Parathyroid adenoma (tissue), 2 donors: Measurements from ENCODE around the gene DISC1.

Experiments
- H2AFZ ChIP-seq: fragments of 300-600 bp; sonication (generic); one replicate; pipeline ENCODE4 v1.7.0; 2017; ENCODE audit warnings: antibody characterized with exemption, mild to moderate bottlenecking
- H3K27ac ChIP-seq: fragments of 300-600 bp; sonication (generic); one replicate; pipeline ENCODE4 v1.7.0; 2017
- H3K27me3 ChIP-seq: fragments of 300-600 bp; sonication (generic); one replicate; pipeline ENCODE4 v1.7.0; 2017; ENCODE audit warnings: low read length; ENCODE audit not compliant: control insufficient read depth, insufficient read depth
- H3K36me3 ChIP-seq: fragments of 300-600 bp; sonication (generic); one replicate; pipeline ENCODE4 v1.7.0; 2017; ENCODE audit warnings: low read length; ENCODE audit not compliant: control insufficient read depth, insufficient read depth
- H3K4me1 ChIP-seq: fragments of 300-600 bp; sonication (generic); one replicate; pipeline ENCODE4 v1.7.0; 2017; ENCODE audit warnings: control low read depth
- H3K4me2 ChIP-seq: fragments of 300-600 bp; sonication (generic); one replicate; pipeline ENCODE4 v1.7.0; 2017; ENCODE audit warnings: low read length
- H3K4me3 ChIP-seq: fragments of 300-600 bp; sonication (generic); one replicate; pipeline ENCODE4 v1.7.0; 2017; ENCODE audit warnings: low read depth, low read length
- H3K79me2 ChIP-seq: fragments of 300-600 bp; sonication (generic); one replicate; pipeline ENCODE4 v1.7.0; 2017; ENCODE audit warnings: control low read depth
- H3K9ac ChIP-seq: fragments of 300-600 bp; sonication (generic); one replicate; pipeline ENCODE4 v1.7.0; 2017; ENCODE audit warnings: mild to moderate bottlenecking
- H3K9me3 ChIP-seq: fragments of 300-600 bp; sonication (generic); one replicate; pipeline ENCODE4 v1.7.0; 2017; ENCODE audit warnings: low read length; ENCODE audit not compliant: control insufficient read depth
- CTCF ChIP-seq: fragments of 300-600 bp; sonication (generic); IDR thresholded peaks from one replicate; pipeline ENCODE4 v1.7.0; 2017; ENCODE audit warnings: antibody characterized with exemption, mild to moderate bottlenecking
- donor health status: primary hyperparathyroidism.

The DISC1 gene

DNA sequence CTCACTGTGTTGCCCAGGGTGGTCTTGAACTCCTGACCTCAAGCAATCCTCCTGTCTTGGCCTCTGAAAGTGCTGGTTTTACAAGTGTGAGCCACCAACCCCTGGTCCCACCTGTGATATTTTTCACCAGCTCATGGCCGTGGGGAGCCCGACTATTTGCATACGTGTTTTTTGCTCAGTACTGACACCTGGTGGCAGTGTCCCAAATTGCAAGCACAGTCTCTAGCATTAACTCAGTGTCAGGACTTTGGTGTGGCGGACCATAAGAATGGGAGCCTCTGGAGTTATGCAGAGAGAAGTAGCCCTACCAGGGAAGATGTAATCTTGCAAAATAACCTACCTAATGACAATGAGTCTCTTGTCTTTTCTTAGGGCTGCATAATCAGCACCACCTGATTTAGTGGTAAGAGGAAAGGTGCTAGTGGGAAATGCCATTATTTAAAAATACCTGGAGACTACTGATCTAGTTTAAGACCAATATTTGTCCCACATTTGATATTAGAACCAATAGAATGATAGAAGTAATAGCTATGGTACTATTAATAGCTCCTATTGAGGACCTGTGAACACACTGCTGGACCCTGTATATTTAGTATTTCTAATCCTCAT, 305.4 kb downstream of the DISC1 start:
- no peaks in the 10 kb centered on the region for H3K27me3 ChIP-seq
- H2AFZ ChIP-seq, result no peak overlapping the region
- no peak overlapping the region for H3K4me3 ChIP-seq
- H3K36me3 ChIP-seq, result no peaks in the 10 kb centered on the region
- peak; percentile 20 for TF ChIP-seq CTCF
- no peak overlapping the region for H3K9ac ChIP-seq
- H3K27ac ChIP-seq, result no peak overlapping the region
- H3K4me2 ChIP-seq, result no peak overlapping the region
- H3K79me2 ChIP-seq, result no peaks in the 10 kb centered on the region
- H3K9me3 ChIP-seq, result no peaks in the 10 kb centered on the region
- no peaks in the 10 kb centered on the region for H3K4me1 ChIP-seq

DNA sequence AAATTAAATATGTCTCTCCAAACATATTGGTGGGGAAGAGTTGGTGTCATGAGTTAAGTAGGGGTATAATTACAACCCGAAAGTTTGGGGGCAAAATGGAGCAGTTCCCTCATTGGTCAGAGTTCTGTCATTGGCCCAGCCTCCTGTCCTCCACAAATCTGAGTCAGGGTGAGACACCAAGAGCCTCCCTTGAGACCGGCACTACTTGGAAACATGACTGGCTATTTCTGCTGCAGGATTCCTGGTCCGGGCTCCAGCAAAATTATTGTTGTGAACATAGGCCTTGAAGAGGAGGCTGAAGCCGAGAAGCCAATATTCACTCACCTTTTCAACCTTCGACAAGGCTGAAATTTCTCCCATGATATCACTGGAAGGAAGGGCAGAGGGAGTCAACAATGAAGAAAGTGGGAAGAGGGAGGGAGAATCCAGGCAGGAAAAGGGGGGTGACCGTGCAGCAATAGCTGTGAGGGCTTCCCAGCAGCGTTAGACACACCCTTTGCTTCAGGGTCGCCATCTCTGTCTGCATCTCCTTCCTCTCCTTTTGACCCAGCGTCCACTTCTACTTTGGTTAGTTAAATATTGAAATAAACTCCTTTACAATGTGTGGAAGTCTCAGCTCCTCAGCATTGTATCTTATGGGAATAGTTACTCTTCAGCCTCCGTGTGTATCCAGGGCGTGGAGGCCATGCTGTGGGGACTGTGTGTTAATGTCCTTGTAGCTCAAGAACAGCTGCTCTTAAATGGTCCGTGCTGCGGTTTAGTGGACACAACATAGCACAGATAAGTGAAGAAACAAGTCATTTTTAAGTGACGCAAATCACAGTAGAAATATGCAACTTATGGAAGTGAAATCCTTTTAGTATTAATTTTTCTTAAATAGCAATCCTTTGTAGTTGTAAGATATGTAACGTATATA, 307.4 kb downstream of the DISC1 start:
- Histone ChIP-seq H3K79me2 (no peaks in the 10 kb centered on the region), H3K4me1 (no peaks in the 10 kb centered on the region), H3K4me2 (no peak overlapping the region), H3K4me3 (no peak overlapping the region), H3K9me3 (no peaks in the 10 kb centered on the region), H3K27me3 (no peaks in the 10 kb centered on the region), H2AFZ (no peak overlapping the region), H3K9ac (no peak overlapping the region), H3K36me3 (no peaks in the 10 kb centered on the region), H3K27ac (no peak overlapping the region)
- no peak for TF ChIP-seq CTCF

GRCh38 chr1:231934797-231935196, 308.2 kb downstream of the DISC1 start:
- H3K4me3 ChIP-seq, result no peak overlapping the region
- no peak overlapping the region for H3K27ac ChIP-seq
- H3K4me2 ChIP-seq, result no peak overlapping the region
- H3K9me3 ChIP-seq, result no peaks in the 10 kb centered on the region
- H3K36me3 ChIP-seq, result no peaks in the 10 kb centered on the region
- no peaks in the 10 kb centered on the region for H3K4me1 ChIP-seq
- H3K79me2 ChIP-seq, result no peaks in the 10 kb centered on the region
- no peak overlapping the region for H2AFZ ChIP-seq
- H3K9ac ChIP-seq, result no peak overlapping the region
- no peak for TF ChIP-seq CTCF
- H3K27me3 ChIP-seq, result no peaks in the 10 kb centered on the region

GRCh38 chr1:231935856-231936255, 309.3 kb downstream of the DISC1 start:
- Histone ChIP-seq H3K4me3 (no peak overlapping the region), H3K27me3 (no peaks in the 10 kb centered on the region), H3K9me3 (no peaks in the 10 kb centered on the region), H3K36me3 (no peaks in the 10 kb centered on the region), H3K4me1 (no peaks in the 10 kb centered on the region), H3K9ac (no peak overlapping the region), H3K4me2 (no peak overlapping the region), H2AFZ (no peak overlapping the region), H3K27ac (no peak overlapping the region), H3K79me2 (no peaks in the 10 kb centered on the region)
- no peak for TF ChIP-seq CTCF
